ENCODE data around the gene ITPRID2.

ITPRID2 gene

DNA sequence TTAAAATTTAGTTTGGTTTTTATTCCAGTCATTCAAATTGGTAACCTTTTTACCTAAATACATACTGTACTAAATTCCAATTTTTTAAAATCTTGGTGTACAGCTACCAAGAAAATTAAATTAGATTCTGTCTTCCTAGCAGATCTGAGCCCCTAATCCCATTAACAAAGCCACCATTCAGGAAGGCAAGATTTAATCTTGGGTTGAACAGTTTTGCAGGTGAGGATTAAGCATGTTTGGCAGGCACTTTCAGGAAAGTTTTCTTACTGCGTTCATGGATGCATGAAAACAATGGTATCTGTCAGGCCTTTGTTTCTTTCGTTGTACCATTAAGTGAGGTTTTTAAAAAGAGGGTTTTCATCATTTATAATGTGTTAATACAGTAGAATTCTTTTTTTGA, 32.8 kb downstream of the ITPRID2 start:
- no peak for TF ChIP-seq TAF1 (IDR thresholded peaks at IDR 0.05; ENCODE audit: borderline replicate concordance, insufficient read depth, low read length)
- TF ChIP-seq POLR2AphosphoS5 (IDR thresholded peaks at IDR 0.05; ENCODE audit: low read depth, low read length) = no peak
- no peak for TF ChIP-seq FOXP2 (optimal IDR thresholded peaks at IDR 0.05; ENCODE audit: borderline replicate concordance, extremely low read depth, extremely low read length, insufficient read depth)
- TF ChIP-seq, protein P1, sequence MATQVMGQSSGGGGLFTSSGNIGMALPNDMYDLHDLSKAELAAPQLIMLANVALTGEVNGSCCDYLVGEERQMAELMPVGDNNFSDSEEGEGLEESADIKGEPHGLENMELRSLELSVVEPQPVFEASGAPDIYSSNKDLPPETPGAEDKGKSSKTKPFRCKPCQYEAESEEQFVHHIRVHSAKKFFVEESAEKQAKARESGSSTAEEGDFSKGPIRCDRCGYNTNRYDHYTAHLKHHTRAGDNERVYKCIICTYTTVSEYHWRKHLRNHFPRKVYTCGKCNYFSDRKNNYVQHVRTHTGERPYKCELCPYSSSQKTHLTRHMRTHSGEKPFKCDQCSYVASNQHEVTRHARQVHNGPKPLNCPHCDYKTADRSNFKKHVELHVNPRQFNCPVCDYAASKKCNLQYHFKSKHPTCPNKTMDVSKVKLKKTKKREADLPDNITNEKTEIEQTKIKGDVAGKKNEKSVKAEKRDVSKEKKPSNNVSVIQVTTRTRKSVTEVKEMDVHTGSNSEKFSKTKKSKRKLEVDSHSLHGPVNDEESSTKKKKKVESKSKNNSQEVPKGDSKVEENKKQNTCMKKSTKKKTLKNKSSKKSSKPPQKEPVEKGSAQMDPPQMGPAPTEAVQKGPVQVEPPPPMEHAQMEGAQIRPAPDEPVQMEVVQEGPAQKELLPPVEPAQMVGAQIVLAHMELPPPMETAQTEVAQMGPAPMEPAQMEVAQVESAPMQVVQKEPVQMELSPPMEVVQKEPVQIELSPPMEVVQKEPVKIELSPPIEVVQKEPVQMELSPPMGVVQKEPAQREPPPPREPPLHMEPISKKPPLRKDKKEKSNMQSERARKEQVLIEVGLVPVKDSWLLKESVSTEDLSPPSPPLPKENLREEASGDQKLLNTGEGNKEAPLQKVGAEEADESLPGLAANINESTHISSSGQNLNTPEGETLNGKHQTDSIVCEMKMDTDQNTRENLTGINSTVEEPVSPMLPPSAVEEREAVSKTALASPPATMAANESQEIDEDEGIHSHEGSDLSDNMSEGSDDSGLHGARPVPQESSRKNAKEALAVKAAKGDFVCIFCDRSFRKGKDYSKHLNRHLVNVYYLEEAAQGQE (IDR thresholded peaks at IDR 0.05; ENCODE audit: insufficient read depth in 1 of 2, low read depth in 2 of 2, low read length in 2 of 2) = no peak
- TF ChIP-seq SIN3A (IDR thresholded peaks at IDR 0.05; ENCODE audit: borderline replicate concordance, insufficient read depth, low read length) = no peak

DNA sequence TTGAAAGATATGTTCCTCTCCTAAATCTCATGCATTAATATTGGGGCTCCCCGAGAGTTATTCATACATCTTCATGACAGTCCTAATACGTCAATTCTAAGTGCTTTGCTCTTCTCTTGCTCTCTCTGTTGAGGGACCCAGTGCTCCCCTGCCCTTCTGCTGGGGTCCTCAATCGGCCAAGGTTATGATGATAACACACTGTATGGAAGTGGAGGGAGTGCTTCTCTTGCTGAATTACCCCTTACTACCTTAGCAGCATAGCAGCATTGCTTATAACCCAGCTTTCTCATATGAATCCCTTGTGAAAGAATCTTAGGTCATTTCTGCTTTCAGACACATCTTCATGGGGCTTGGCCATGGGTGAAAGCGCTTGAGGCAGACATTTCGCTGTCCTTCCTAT, 43.2 kb downstream of the ITPRID2 start:
- TF ChIP-seq SIN3A (IDR thresholded peaks at IDR 0.05; ENCODE audit: borderline replicate concordance, insufficient read depth, low read length) = no peak
- TF ChIP-seq FOXP2 (optimal IDR thresholded peaks at IDR 0.05; ENCODE audit: borderline replicate concordance, extremely low read depth, extremely low read length, insufficient read depth) = no peak
- TF ChIP-seq TAF1 (IDR thresholded peaks at IDR 0.05; ENCODE audit: borderline replicate concordance, insufficient read depth, low read length) = no peak
- TF ChIP-seq, protein P1 (IDR thresholded peaks at IDR 0.05; ENCODE audit: insufficient read depth in 1 of 2, low read depth in 2 of 2, low read length in 2 of 2) = no peak
- TF ChIP-seq POLR2AphosphoS5 (IDR thresholded peaks at IDR 0.05; ENCODE audit: low read depth, low read length) = no peak

DNA sequence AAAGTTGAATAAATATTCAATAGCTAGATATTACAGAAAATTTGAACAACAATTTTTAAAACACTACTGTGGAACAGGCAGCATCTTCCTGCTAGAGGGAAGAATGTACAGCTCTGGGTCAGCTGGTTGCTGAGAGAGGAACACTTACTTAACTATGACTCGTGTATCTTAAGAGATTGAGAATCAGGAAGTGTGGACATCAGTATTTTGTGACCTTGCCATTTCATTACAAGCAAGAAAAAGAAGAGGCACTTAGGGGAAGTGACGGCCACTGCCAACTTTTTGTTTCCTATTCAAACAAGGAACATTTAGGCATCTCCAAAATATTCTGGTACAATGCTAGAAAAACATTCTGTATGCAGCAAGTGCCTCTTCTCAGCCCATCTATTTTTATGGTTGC, 45.9 kb downstream of the ITPRID2 start:
- TF ChIP-seq SIN3A (IDR thresholded peaks at IDR 0.05; ENCODE audit: borderline replicate concordance, insufficient read depth, low read length) (no peak), TAF1 (IDR thresholded peaks at IDR 0.05; ENCODE audit: borderline replicate concordance, insufficient read depth, low read length) (no peak), FOXP2 (optimal IDR thresholded peaks at IDR 0.05; ENCODE audit: borderline replicate concordance, extremely low read depth, extremely low read length, insufficient read depth) (no peak), POLR2AphosphoS5 (IDR thresholded peaks at IDR 0.05; ENCODE audit: low read depth, low read length) (no peak)
- TF ChIP-seq, protein P1 (IDR thresholded peaks at IDR 0.05; ENCODE audit: insufficient read depth in 1 of 2, low read depth in 2 of 2, low read length in 2 of 2) = no peak

DNA sequence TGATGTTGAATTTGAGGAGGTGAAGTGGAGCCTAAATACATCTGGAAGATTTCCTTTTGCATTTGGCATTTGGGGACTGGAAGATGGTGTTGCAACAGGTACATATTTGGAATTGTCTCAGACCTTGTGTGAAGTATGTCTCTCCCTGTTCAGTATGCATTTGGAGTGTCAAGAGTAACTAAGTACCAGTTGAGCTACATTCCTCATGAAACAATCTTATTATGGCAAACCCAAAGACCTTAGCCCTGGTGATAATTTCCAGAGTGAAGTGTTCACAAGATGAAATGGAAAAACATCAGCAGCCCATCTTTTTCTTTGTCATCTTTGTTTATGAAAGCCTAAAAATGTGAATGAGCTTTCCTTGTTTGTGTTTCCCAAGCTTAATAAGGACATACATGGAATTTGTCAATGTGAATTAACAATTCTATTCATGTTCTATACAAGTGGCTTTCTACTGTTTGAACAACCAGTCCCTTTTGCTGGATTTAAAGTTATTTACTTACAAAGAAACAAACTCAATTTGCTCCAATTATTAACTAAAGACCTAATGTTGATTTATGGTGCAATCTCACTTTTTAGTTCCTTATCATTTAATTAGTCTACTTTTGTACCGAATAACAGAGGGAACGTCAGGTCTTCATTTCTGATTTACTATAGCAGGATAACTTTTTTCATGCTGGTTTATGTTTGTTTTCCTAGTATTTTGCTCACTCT, 52.0 kb downstream of the ITPRID2 start:
- TF ChIP-seq TAF1 (IDR thresholded peaks at IDR 0.05; ENCODE audit: borderline replicate concordance, insufficient read depth, low read length) (no peak), POLR2AphosphoS5 (IDR thresholded peaks at IDR 0.05; ENCODE audit: low read depth, low read length) (no peak), FOXP2 (optimal IDR thresholded peaks at IDR 0.05; ENCODE audit: borderline replicate concordance, extremely low read depth, extremely low read length, insufficient read depth) (no peak), SIN3A (IDR thresholded peaks at IDR 0.05; ENCODE audit: borderline replicate concordance, insufficient read depth, low read length) (no peak)
- TF ChIP-seq, protein P1 (IDR thresholded peaks at IDR 0.05; ENCODE audit: insufficient read depth in 1 of 2, low read depth in 2 of 2, low read length in 2 of 2) = no peak

Measured in PFSK-1 (cell line).